Neural progenitor cell (in vitro differentiated cells): ENCODE results near the gene MAD1L1. TPM values are rescaled to one million over a fixed set of nuclear protein-coding genes. Genes with fewer than 3 reads are reported as not detected.

Experiments
- DNase-seq: peaks from one replicate; pipeline ENCODE4 v3.0.0-alpha.2; 2016; ENCODE audit warnings: low spot score
- H2AFZ ChIP-seq: fragments of 200-600 bp; sonication (generic); replicated peaks from 2 replicates; pipeline ENCODE4 v1.6.1; 2016; ENCODE audit warnings: antibody characterized with exemption
- H3F3A ChIP-seq: fragments of 200-600 bp; sonication (generic); 2 replicates; pipeline ENCODE4 v1.6.1; 2016; ENCODE audit warnings: antibody characterized with exemption, low read depth
- H3K27ac ChIP-seq: fragments of 200-600 bp; sonication (generic); 2 replicates; pipeline ENCODE4 v1.5.1; 2016; ENCODE audit warnings: mild to moderate bottlenecking
- H3K27me3 ChIP-seq: fragments of 200-600 bp; sonication (generic); 2 replicates; pipeline ENCODE4 v1.6.1; 2016; ENCODE audit warnings: mild to moderate bottlenecking, moderate library complexity
- H3K36me3 ChIP-seq: fragments of 200-600 bp; sonication (generic); 2 replicates; pipeline ENCODE4 v1.5.1; 2016
- H3K4me1 ChIP-seq: fragments of 200-600 bp; sonication (generic); 2 replicates; pipeline ENCODE4 v1.6.1; 2016; ENCODE audit warnings: mixed run types
- H3K4me2 ChIP-seq: fragments of 200-600 bp; sonication (generic); 2 replicates; pipeline ENCODE4 v1.6.1; 2016
- H3K4me3 ChIP-seq: fragments of 200-600 bp; sonication (generic); 2 replicates; pipeline ENCODE4 v1.5.1; 2016
- H3K79me2 ChIP-seq: fragments of 200-600 bp; sonication (generic); 2 replicates; pipeline ENCODE4 v1.6.1; 2016; ENCODE audit warnings: low read depth
- H3K9ac ChIP-seq: fragments of 200-600 bp; sonication (generic); 2 replicates; pipeline ENCODE4 v1.6.1; 2016
- H3K9me3 ChIP-seq: fragments of 200-600 bp; sonication (generic); 2 replicates; pipeline ENCODE4 v1.5.1; 2016; ENCODE audit warnings: low read depth
- H4K20me1 ChIP-seq: fragments of 200-600 bp; sonication (generic); 2 replicates; pipeline ENCODE4 v1.6.1; 2016; ENCODE audit warnings: low read depth
- H3K27ac Mint-ChIP-seq: 3 replicates; pipeline ENCODE4 v1.8.0; 2021; ENCODE audit warnings: mixed read lengths
- H3K27me3 Mint-ChIP-seq: 2 replicates; pipeline ENCODE4 v1.8.0; 2022; ENCODE audit warnings: low read depth, mild to moderate bottlenecking, inconsistent platforms, moderate library complexity, mixed read lengths; ENCODE audit not compliant: insufficient read depth
- H3K36me3 Mint-ChIP-seq: 3 replicates; pipeline ENCODE4 v1.8.0; 2021; ENCODE audit warnings: mixed read lengths
- H3K4me1 Mint-ChIP-seq: 3 replicates; pipeline ENCODE4 v1.8.0; 2021; ENCODE audit warnings: mixed read lengths
- H3K4me3 Mint-ChIP-seq: 3 replicates; pipeline ENCODE4 v1.8.0; 2021; ENCODE audit warnings: mild to moderate bottlenecking, moderate library complexity, mixed read lengths
- H3K9me3 Mint-ChIP-seq: 3 replicates; pipeline ENCODE4 v1.8.0; 2020; ENCODE audit warnings: mixed read lengths
- CTCF ChIP-seq: fragments of 200-600 bp; sonication (generic); IDR thresholded peaks from 2 replicates; pipeline ENCODE4 v1.5.1; 2017; ENCODE audit warnings: antibody characterized with exemption, mild to moderate bottlenecking
- EZH2 ChIP-seq: fragments of 200-600 bp; sonication (generic); IDR thresholded peaks from 2 replicates; pipeline ENCODE4 v1.6.1; 2017; ENCODE audit warnings: antibody characterized with exemption, mild to moderate bottlenecking, moderate library complexity
- EZH2phosphoT487 ChIP-seq: fragments of 200-600 bp; sonication (generic); IDR thresholded peaks from 2 replicates; pipeline ENCODE4 v1.6.1; 2017; ENCODE audit warnings: antibody characterized with exemption
- total RNA-seq: library from RNA; depleted of rRNA; stranded (reverse); fragments of >200 nt; gene quantifications from 2 replicates; pipeline ENCODE4 v1.2.3, GENCODE V29; 2015; ENCODE audit warnings: low replicate concordance

The MAD1L1 gene
- total RNA-seq, 1 donor from 2014 or later, result 23.7 TPM

GRCh38 chr7:2219136-2219535, 13.6 kb downstream of the MAD1L1 start:
- Histone ChIP-seq H3F3A (no peaks in the 10 kb centered on the region), H3K27ac (no peak overlapping the region), H3K27me3 (no peaks in the 10 kb centered on the region), H3K9me3 (no peaks in the 10 kb centered on the region), H3K4me1 (no peaks in the 10 kb centered on the region), H3K79me2 (peaks cover 5% of the 10 kb centered on the region), H3K36me3 (no peaks in the 10 kb centered on the region), H3K4me2 (no peak overlapping the region), H4K20me1 (peaks cover 22% of the 10 kb centered on the region), H2AFZ (no peak overlapping the region), H3K9ac (no peak overlapping the region), H3K4me3 (no peak overlapping the region)
- no peak for TF ChIP-seq CTCF
- TF ChIP-seq EZH2, result no peak
- TF ChIP-seq EZH2phosphoT487, result no peak
- Mint-ChIP-seq H3K27ac (no peak overlapping the region), H3K9me3 (no peaks in the 10 kb centered on the region), H3K36me3 (peaks cover 29% of the 10 kb centered on the region), H3K4me3 (no peak overlapping the region), H3K27me3 (peaks cover 9% of the 10 kb centered on the region), H3K4me1 (no peaks in the 10 kb centered on the region)
- no peak for DNase-seq

GRCh38 chr7:2218444-2218785, 14.3 kb downstream of the MAD1L1 start:
- Mint-ChIP-seq H3K4me3 (no peak overlapping the region), H3K27me3 (peaks cover 11% of the 10 kb centered on the region)

GRCh38 chr7:2217716-2218443, 14.9 kb downstream of the MAD1L1 start:
- Histone ChIP-seq H4K20me1 (peaks cover 17% of the 10 kb centered on the region), H3K4me2 (no peak overlapping the region), H3K4me1 (no peaks in the 10 kb centered on the region), H3K9ac (no peak overlapping the region), H3K4me3 (no peak overlapping the region), H3K36me3 (no peaks in the 10 kb centered on the region), H3K27ac (no peak overlapping the region), H3K79me2 (peaks cover 4% of the 10 kb centered on the region), H3F3A (no peaks in the 10 kb centered on the region), H3K27me3 (no peaks in the 10 kb centered on the region), H3K9me3 (no peaks in the 10 kb centered on the region), H2AFZ (no peak overlapping the region)
- Mint-ChIP-seq H3K27me3 (peaks cover 11% of the 10 kb centered on the region), H3K27ac (no peak overlapping the region), H3K36me3 (peaks cover 31% of the 10 kb centered on the region), H3K9me3 (no peaks in the 10 kb centered on the region), H3K4me3 (no peak overlapping the region), H3K4me1 (no peaks in the 10 kb centered on the region)
- DNase-seq, result no peak
- TF ChIP-seq EZH2, result no peak

More at GRCh38 chr7:2218444-2218785, 14.3 kb downstream of the MAD1L1 start:
- no peak for DNase-seq
- Histone ChIP-seq H4K20me1 (peaks cover 21% of the 10 kb centered on the region), H3K4me1 (no peaks in the 10 kb centered on the region), H3K27ac (no peak overlapping the region), H3K9me3 (no peaks in the 10 kb centered on the region), H3K4me3 (no peak overlapping the region), H3K9ac (no peak overlapping the region), H2AFZ (no peak overlapping the region), H3K79me2 (peaks cover 4% of the 10 kb centered on the region), H3K27me3 (no peaks in the 10 kb centered on the region), H3F3A (no peaks in the 10 kb centered on the region), H3K36me3 (no peaks in the 10 kb centered on the region), H3K4me2 (no peak overlapping the region)
- peaks cover 32% of the 10 kb centered on the region for H3K36me3 Mint-ChIP-seq
- TF ChIP-seq CTCF (no peak), EZH2 (no peak), EZH2phosphoT487 (no peak)
- no peak overlapping the region for H3K27ac Mint-ChIP-seq
- H3K4me1 Mint-ChIP-seq, result no peaks in the 10 kb centered on the region
- H3K9me3 Mint-ChIP-seq, result no peaks in the 10 kb centered on the region

- TF ChIP-seq CTCF, result no peak
- peaks cover 33% of the 10 kb centered on the region for H3K36me3 Mint-ChIP-seq
- Histone ChIP-seq H3K27ac (no peak overlapping the region), H3K4me2 (no peak overlapping the region), H4K20me1 (peaks cover 11% of the 10 kb centered on the region), H3K4me1 (no peaks in the 10 kb centered on the region), H3K27me3 (no peaks in the 10 kb centered on the region), H3K4me3 (no peak overlapping the region), H3K9me3 (no peaks in the 10 kb centered on the region), H3K79me2 (peaks cover 4% of the 10 kb centered on the region), H3K36me3 (no peaks in the 10 kb centered on the region), H3K9ac (no peak overlapping the region), H3F3A (no peaks in the 10 kb centered on the region), H2AFZ (no peak overlapping the region)
- H3K9me3 Mint-ChIP-seq, result no peaks in the 10 kb centered on the region
- peaks cover 11% of the 10 kb centered on the region for H3K27me3 Mint-ChIP-seq
- H3K4me1 Mint-ChIP-seq, result no peaks in the 10 kb centered on the region
- H3K27ac Mint-ChIP-seq, result no peak overlapping the region
- no peak overlapping the region for H3K4me3 Mint-ChIP-seq
- no peak for DNase-seq
These were observed 15.5 kb downstream of the MAD1L1 start for GRCh38 chr7:2217206-2217605.
